WERI-Rb-1 (cell line): ENCODE results near the gene CETP.

ENCODE experiments used
- DNase-seq: peaks from one replicate; pipeline ENCODE4 v3.0.0-alpha.2; 2020
- H3K27ac ChIP-seq: fragments of 250-450 bp; sonication (Bioruptor Pico); 2 replicates; pipeline ENCODE4 v1.5.1; 2020; ENCODE audit warnings: mild to moderate bottlenecking, moderate library complexity
- H3K27me3 ChIP-seq: fragments of 250-450 bp; sonication (Bioruptor Pico); 2 replicates; pipeline ENCODE4 v1.5.1; 2021; ENCODE audit warnings: mild to moderate bottlenecking, low read depth, moderate library complexity; ENCODE audit not compliant: insufficient read depth, severe bottlenecking
- H3K36me3 ChIP-seq: fragments of 250-450 bp; sonication (Bioruptor Pico); 2 replicates; pipeline ENCODE4 v1.5.1; 2020; ENCODE audit warnings: mild to moderate bottlenecking, moderate library complexity
- H3K4me3 ChIP-seq: 2 replicates; pipeline ENCODE4 v1.5.1; 2011; ENCODE audit warnings: low read depth, mild to moderate bottlenecking, control low read depth, low read length
- H3K9me3 ChIP-seq: fragments of 250-450 bp; sonication (Bioruptor Pico); 2 replicates; pipeline ENCODE4 v1.5.1; 2021; ENCODE audit warnings: mild to moderate bottlenecking, moderate library complexity; ENCODE audit not compliant: severe bottlenecking
- CTCF ChIP-seq: IDR thresholded peaks from 2 replicates; pipeline ENCODE4 v1.5.1; 2011; ENCODE audit warnings: low read depth, mild to moderate bottlenecking, control low read depth, inconsistent platforms, low read length

The CETP gene

GRCh38 chr16:56998861-56999260 lies 37.1 kb downstream of the CETP start:
- Histone ChIP-seq H3K27me3 (no peaks in the 10 kb centered on the region), H3K27ac (no peak overlapping the region), H3K4me3 (no peak overlapping the region), H3K9me3 (no peaks in the 10 kb centered on the region), H3K36me3 (no peaks in the 10 kb centered on the region)
- no peak for DNase-seq
- no peak for TF ChIP-seq CTCF

GRCh38 chr16:56999409-57000270 lies 37.9 kb downstream of the CETP start:
- no peaks in the 10 kb centered on the region for H3K27me3 ChIP-seq
- no peaks in the 10 kb centered on the region for H3K9me3 ChIP-seq
- H3K36me3 ChIP-seq = no peaks in the 10 kb centered on the region
- H3K27ac ChIP-seq = no peak overlapping the region
- no peak for DNase-seq
- H3K4me3 ChIP-seq = no peak overlapping the region
- TF ChIP-seq CTCF = no peak

GRCh38 chr16:57000271-57001025 lies 38.7 kb downstream of the CETP start:
- H3K36me3 ChIP-seq = no peaks in the 10 kb centered on the region
- no peak overlapping the region for H3K27ac ChIP-seq
- H3K27me3 ChIP-seq = no peaks in the 10 kb centered on the region
- H3K9me3 ChIP-seq = no peaks in the 10 kb centered on the region
- H3K4me3 ChIP-seq = no peak overlapping the region
- TF ChIP-seq CTCF = no peak
- DNase-seq = no peak

- TF ChIP-seq CTCF = no peak
- Histone ChIP-seq H3K27ac (no peak overlapping the region), H3K36me3 (no peaks in the 10 kb centered on the region), H3K9me3 (no peaks in the 10 kb centered on the region), H3K27me3 (no peaks in the 10 kb centered on the region), H3K4me3 (no peak overlapping the region)
- no peak for DNase-seq
Measured at GRCh38 chr16:57001026-57001679, 39.4 kb downstream of the CETP start.

- TF ChIP-seq CTCF = no peak
- no peak overlapping the region for H3K4me3 ChIP-seq
- no peaks in the 10 kb centered on the region for H3K36me3 ChIP-seq
- H3K9me3 ChIP-seq = no peaks in the 10 kb centered on the region
- H3K27ac ChIP-seq = no peak overlapping the region
- DNase-seq = no peak
- no peaks in the 10 kb centered on the region for H3K27me3 ChIP-seq
Measured at GRCh38 chr16:57003439-57004386, 42.0 kb downstream of the CETP start.
